ENCODE measurements around the gene GPR150. TPM values are rescaled to one million over a fixed set of nuclear protein-coding genes. Genes with fewer than 3 reads are reported as not detected.
A peak's percentile ranks its signal among the peaks of the same experiment; 100 is the strongest.

Gene GPR150
- total and polyA plus RNA-seq, 9 of the 15 experiments (the other 6 are each of a cell fraction or from before 2014, with no cell fraction given), result not detected

DNA sequence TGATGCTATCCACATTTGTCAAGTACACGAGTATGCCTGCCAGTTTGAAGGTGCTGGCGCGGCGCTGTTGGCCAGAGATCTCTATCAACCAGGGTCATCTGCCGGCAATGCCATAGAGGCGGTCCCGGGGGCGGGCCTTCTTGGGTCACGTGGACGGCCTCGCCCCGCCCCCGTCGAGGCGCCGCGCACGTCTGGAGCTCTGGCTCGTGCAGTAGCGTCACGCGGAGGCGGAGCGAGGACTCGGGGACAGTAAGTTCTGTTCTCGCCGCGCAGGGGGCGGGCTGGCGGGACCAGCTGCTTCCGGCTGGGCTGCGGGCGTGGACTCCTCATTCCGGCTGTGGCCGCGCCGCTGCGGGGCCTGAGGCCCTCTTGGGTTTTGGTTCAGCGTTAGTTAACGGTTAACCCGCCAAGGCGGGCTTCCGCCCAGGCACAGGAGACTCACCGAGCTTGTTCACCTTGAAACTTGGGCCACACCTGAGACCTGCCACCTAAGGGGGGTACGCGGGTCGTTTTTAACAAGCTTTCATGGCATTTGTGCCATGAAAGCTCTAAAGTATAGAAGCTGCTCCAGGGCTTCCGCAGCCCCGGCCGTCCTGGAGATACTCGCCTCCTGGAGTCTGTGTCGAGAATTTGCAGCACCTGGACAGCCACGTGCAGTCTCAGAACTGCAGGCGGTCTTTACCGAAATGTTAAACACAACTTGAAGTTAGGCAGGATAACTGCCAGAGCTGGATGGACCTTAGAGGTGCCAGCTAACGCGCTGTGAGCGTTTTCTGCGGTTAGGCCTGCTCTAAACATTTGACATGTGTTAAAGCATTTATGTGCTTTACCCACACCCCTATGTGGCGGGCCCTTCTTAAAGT is 26.9 kb downstream of the GPR150 start, which contains the start of gene RFESD (continued):
- TF ChIP-seq NCOA6 (IDR thresholded peaks at IDR 0.05) (no peak), PHF21A (IDR thresholded peaks at IDR 0.05; ENCODE audit: borderline replicate concordance, low read depth) (no peak), PYGO2 (tag; IDR thresholded peaks at IDR 0.05) (no peak), HSF4 (CRISPR knock-in tag; IDR thresholded peaks at IDR 0.05; ENCODE audit: borderline replicate concordance) (no peak), CSDE1 (IDR thresholded peaks at IDR 0.05) (no peak), XRCC4 (IDR thresholded peaks at IDR 0.05; ENCODE audit: extremely low read depth, insufficient read depth, insufficient read length) (no peak), SIRT6 (IDR thresholded peaks at IDR 0.05; ENCODE audit: low read depth, low read length) (no peak), ZC3H8 (IDR thresholded peaks at IDR 0.05) (no peak), ADNP (tag; IDR thresholded peaks at IDR 0.05) (no peak), EWSR1 (IDR thresholded peaks at IDR 0.05; ENCODE audit: borderline replicate concordance, low read depth, partially characterized antibody) (no peak), ZFX (CRISPR knock-in tag; IDR thresholded peaks at IDR 0.05) (peak; percentile 77), POLR2AphosphoS5 (IDR thresholded peaks at IDR 0.05; ENCODE audit: control insufficient read depth, insufficient read depth, low read depth, low read length) (peak; percentile 94)
- TF ChIP-seq, protein P1, sequence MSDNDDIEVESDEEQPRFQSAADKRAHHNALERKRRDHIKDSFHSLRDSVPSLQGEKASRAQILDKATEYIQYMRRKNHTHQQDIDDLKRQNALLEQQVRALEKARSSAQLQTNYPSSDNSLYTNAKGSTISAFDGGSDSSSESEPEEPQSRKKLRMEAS (CRISPR knock-in tag; IDR thresholded peaks at IDR 0.05), result peak; percentile 87
- TF ChIP-seq, protein P2, sequence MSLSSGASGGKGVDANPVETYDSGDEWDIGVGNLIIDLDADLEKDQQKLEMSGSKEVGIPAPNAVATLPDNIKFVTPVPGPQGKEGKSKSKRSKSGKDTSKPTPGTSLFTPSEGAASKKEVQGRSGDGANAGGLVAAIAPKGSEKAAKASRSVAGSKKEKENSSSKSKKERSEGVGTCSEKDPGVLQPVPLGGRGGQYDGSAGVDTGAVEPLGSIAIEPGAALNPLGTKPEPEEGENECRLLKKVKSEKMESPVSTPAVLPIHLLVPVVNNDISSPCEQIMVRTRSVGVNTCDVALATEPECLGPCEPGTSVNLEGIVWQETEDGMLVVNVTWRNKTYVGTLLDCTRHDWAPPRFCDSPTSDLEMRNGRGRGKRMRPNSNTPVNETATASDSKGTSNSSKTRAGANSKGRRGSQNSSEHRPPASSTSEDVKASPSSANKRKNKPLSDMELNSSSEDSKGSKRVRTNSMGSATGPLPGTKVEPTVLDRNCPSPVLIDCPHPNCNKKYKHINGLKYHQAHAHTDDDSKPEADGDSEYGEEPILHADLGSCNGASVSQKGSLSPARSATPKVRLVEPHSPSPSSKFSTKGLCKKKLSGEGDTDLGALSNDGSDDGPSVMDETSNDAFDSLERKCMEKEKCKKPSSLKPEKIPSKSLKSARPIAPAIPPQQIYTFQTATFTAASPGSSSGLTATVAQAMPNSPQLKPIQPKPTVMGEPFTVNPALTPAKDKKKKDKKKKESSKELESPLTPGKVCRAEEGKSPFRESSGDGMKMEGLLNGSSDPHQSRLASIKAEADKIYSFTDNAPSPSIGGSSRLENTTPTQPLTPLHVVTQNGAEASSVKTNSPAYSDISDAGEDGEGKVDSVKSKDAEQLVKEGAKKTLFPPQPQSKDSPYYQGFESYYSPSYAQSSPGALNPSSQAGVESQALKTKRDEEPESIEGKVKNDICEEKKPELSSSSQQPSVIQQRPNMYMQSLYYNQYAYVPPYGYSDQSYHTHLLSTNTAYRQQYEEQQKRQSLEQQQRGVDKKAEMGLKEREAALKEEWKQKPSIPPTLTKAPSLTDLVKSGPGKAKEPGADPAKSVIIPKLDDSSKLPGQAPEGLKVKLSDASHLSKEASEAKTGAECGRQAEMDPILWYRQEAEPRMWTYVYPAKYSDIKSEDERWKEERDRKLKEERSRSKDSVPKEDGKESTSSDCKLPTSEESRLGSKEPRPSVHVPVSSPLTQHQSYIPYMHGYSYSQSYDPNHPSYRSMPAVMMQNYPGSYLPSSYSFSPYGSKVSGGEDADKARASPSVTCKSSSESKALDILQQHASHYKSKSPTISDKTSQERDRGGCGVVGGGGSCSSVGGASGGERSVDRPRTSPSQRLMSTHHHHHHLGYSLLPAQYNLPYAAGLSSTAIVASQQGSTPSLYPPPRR (CRISPR knock-in tag; IDR thresholded peaks at IDR 0.05; ENCODE audit: borderline replicate concordance), result no peak
- TF ChIP-seq, protein P3, sequence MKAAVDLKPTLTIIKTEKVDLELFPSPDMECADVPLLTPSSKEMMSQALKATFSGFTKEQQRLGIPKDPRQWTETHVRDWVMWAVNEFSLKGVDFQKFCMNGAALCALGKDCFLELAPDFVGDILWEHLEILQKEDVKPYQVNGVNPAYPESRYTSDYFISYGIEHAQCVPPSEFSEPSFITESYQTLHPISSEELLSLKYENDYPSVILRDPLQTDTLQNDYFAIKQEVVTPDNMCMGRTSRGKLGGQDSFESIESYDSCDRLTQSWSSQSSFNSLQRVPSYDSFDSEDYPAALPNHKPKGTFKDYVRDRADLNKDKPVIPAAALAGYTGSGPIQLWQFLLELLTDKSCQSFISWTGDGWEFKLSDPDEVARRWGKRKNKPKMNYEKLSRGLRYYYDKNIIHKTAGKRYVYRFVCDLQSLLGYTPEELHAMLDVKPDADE (conservative IDR thresholded peaks at IDR 0.05; ENCODE audit: control insufficient read depth, low read depth, low read length), result peak; percentile 86
- TF ChIP-seq, protein P4, sequence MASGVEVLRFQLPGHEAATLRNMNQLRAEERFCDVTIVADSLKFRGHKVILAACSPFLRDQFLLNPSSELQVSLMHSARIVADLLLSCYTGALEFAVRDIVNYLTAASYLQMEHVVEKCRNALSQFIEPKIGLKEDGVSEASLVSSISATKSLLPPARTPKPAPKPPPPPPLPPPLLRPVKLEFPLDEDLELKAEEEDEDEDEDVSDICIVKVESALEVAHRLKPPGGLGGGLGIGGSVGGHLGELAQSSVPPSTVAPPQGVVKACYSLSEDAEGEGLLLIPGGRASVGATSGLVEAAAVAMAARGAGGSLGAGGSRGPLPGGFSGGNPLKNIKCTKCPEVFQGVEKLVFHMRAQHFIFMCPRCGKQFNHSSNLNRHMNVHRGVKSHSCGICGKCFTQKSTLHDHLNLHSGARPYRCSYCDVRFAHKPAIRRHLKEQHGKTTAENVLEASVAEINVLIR (CRISPR knock-in tag; IDR thresholded peaks at IDR 0.05), result peak; percentile 67
- TF ChIP-seq, protein P5, sequence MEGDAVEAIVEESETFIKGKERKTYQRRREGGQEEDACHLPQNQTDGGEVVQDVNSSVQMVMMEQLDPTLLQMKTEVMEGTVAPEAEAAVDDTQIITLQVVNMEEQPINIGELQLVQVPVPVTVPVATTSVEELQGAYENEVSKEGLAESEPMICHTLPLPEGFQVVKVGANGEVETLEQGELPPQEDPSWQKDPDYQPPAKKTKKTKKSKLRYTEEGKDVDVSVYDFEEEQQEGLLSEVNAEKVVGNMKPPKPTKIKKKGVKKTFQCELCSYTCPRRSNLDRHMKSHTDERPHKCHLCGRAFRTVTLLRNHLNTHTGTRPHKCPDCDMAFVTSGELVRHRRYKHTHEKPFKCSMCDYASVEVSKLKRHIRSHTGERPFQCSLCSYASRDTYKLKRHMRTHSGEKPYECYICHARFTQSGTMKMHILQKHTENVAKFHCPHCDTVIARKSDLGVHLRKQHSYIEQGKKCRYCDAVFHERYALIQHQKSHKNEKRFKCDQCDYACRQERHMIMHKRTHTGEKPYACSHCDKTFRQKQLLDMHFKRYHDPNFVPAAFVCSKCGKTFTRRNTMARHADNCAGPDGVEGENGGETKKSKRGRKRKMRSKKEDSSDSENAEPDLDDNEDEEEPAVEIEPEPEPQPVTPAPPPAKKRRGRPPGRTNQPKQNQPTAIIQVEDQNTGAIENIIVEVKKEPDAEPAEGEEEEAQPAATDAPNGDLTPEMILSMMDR (IDR thresholded peaks at IDR 0.05 in 2 of 3, conservative IDR thresholded peaks at IDR 0.05 in 1 of 3; ENCODE audit: insufficient read depth in 2 of 3, low read depth in 1 of 3, low read length in 3 of 3), result peak in 1 of 3 experiments; percentile 27; a peak in 2 of 6 replicates
